ENCODE measurements around the gene RNF8.
A peak's percentile ranks its signal among the peaks of the same experiment; 100 is the strongest.

The RNF8 gene

DNA sequence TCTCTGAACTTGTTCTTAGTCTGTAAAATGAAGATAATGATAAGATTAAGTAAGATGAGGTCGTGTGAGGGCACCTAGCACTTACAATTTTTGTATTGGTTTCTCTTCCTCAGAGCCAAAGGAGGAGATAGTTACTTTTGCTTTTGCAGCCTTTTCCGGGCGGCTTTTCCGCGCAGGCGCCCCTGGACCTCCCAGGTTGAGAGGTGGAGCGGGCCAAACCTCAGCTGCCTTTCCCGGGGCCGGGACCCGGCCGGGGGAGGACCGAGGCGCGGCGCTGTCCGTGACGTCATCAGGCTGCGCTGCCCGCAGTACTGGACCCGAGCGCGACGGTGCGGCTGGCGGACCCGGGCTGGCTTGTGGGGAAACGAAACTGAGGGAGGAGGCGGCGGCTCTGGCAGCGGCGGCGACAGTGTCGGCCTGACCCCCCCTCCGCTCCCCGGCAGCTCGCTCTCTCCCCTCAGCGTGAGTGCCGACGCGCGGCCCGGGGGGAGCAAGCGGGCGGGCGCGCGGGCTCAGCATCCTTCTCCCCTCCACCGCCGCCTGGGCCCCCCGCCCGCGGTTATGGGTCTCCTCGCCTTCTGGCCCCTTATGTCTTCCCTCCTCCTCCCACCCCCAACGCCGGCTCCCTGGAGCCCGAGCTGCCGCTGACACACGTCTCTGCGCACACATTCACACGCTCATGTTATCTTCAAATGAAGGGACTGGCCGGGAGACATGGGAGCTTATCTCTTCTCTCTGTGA lies 79.3 kb downstream of the RNF8 start, which contains the start of gene CMTR1 (continued):
- TF ChIP-seq, protein P1, sequence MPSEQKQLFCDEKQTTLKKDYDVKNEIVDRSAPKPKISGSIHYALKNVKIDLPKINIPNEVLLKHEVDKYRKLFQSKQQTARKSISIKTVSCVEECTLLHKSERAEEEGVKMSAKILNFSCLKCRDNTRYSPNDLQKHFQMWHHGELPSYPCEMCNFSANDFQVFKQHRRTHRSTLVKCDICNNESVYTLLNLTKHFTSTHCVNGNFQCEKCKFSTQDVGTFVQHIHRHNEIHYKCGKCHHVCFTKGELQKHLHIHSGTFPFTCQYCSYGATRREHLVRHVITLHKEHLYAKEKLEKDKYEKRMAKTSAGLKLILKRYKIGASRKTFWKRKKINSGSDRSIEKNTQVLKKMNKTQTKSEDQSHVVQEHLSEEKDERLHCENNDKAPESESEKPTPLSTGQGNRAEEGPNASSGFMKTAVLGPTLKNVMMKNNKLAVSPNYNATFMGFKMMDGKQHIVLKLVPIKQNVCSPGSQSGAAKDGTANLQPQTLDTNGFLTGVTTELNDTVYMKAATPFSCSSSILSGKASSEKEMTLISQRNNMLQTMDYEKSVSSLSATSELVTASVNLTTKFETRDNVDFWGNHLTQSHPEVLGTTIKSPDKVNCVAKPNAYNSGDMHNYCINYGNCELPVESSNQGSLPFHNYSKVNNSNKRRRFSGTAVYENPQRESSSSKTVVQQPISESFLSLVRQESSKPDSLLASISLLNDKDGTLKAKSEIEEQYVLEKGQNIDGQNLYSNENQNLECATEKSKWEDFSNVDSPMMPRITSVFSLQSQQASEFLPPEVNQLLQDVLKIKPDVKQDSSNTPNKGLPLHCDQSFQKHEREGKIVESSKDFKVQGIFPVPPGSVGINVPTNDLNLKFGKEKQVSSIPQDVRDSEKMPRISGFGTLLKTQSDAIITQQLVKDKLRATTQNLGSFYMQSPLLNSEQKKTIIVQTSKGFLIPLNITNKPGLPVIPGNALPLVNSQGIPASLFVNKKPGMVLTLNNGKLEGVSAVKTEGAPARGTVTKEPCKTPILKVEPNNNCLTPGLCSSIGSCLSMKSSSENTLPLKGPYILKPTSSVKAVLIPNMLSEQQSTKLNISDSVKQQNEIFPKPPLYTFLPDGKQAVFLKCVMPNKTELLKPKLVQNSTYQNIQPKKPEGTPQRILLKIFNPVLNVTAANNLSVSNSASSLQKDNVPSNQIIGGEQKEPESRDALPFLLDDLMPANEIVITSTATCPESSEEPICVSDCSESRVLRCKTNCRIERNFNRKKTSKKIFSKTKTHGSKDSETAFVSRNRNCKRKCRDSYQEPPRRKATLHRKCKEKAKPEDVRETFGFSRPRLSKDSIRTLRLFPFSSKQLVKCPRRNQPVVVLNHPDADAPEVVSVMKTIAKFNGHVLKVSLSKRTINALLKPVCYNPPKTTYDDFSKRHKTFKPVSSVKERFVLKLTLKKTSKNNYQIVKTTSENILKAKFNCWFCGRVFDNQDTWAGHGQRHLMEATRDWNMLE (tag by site-specific recombination; conservative IDR thresholded peaks at IDR 0.05; ENCODE audit: low read depth): no peak
- no peak for TF ChIP-seq ZNF623 (tag by site-specific recombination; IDR thresholded peaks at IDR 0.05)
- TF ChIP-seq KLF1 (tag by site-specific recombination; IDR thresholded peaks at IDR 0.05): no peak; the same call in 1 of the 2 replicates
- TF ChIP-seq SP2 (tag by site-specific recombination; IDR thresholded peaks at IDR 0.05): peak; percentile 66
- peak; percentile 47; the same call in 1 of the 2 replicates for TF ChIP-seq YY1 (tag by site-specific recombination; IDR thresholded peaks at IDR 0.05)
- no peak for TF ChIP-seq FEZF1 (tag by site-specific recombination; IDR thresholded peaks at IDR 0.05)
- no peak for TF ChIP-seq ZNF776 (tag by site-specific recombination; IDR thresholded peaks at IDR 0.05; ENCODE audit: borderline replicate concordance)
- no peak for TF ChIP-seq GFI1B (tag by site-specific recombination; IDR thresholded peaks at IDR 0.05)
- TF ChIP-seq HOXA7 (CRISPR knock-in tag; IDR thresholded peaks at IDR 0.05; ENCODE audit: borderline replicate concordance): no peak
- no peak for TF ChIP-seq ZNF664 (tag by site-specific recombination; IDR thresholded peaks at IDR 0.05)
- no peak for TF ChIP-seq ZNF521 (tag by site-specific recombination; IDR thresholded peaks at IDR 0.05)
- TF ChIP-seq, protein P2, sequence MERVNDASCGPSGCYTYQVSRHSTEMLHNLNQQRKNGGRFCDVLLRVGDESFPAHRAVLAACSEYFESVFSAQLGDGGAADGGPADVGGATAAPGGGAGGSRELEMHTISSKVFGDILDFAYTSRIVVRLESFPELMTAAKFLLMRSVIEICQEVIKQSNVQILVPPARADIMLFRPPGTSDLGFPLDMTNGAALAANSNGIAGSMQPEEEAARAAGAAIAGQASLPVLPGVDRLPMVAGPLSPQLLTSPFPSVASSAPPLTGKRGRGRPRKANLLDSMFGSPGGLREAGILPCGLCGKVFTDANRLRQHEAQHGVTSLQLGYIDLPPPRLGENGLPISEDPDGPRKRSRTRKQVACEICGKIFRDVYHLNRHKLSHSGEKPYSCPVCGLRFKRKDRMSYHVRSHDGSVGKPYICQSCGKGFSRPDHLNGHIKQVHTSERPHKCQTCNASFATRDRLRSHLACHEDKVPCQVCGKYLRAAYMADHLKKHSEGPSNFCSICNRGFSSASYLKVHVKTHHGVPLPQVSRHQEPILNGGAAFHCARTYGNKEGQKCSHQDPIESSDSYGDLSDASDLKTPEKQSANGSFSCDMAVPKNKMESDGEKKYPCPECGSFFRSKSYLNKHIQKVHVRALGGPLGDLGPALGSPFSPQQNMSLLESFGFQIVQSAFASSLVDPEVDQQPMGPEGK (tag by site-specific recombination; IDR thresholded peaks at IDR 0.05): peak; percentile 88
- TF ChIP-seq ZNF843 (tag by site-specific recombination; IDR thresholded peaks at IDR 0.05): 0 out of 2 replicates have a peak, but pooled peaks have one; percentile 11
- TF ChIP-seq HOXD13 (CRISPR knock-in tag; IDR thresholded peaks at IDR 0.05; ENCODE audit: borderline replicate concordance): no peak
- TF ChIP-seq ZNF341 (tag by site-specific recombination; IDR thresholded peaks at IDR 0.05; ENCODE audit: low read depth): peak; percentile 41; the same call in 1 of the 2 replicates
- peak; percentile 87 for TF ChIP-seq ZNF600 (tag by site-specific recombination; IDR thresholded peaks at IDR 0.05)
- no peak for TF ChIP-seq ZNF544 (tag by site-specific recombination; IDR thresholded peaks at IDR 0.05)
- peak; percentile 58 for TF ChIP-seq SP3 (tag by site-specific recombination; IDR thresholded peaks at IDR 0.05)
- TF ChIP-seq ZNF174 (tag by site-specific recombination; IDR thresholded peaks at IDR 0.05): no peak
- TF ChIP-seq ZNF394 (tag by site-specific recombination; IDR thresholded peaks at IDR 0.05; ENCODE audit: borderline replicate concordance): peak; percentile 17; the same call in 1 of the 2 replicates
- no peak for TF ChIP-seq ZNF132 (tag by site-specific recombination; IDR thresholded peaks at IDR 0.05; ENCODE audit: borderline replicate concordance)
- no peak for TF ChIP-seq ZNF138 (tag by site-specific recombination; IDR thresholded peaks at IDR 0.05; ENCODE audit: borderline replicate concordance)
- no peak for TF ChIP-seq SALL2 (tag by site-specific recombination; IDR thresholded peaks at IDR 0.05; ENCODE audit: borderline replicate concordance)
- peak; percentile 32; the same call in 1 of the 2 replicates for TF ChIP-seq ZNF792 (tag by site-specific recombination; IDR thresholded peaks at IDR 0.05)
- TF ChIP-seq, protein P3, sequence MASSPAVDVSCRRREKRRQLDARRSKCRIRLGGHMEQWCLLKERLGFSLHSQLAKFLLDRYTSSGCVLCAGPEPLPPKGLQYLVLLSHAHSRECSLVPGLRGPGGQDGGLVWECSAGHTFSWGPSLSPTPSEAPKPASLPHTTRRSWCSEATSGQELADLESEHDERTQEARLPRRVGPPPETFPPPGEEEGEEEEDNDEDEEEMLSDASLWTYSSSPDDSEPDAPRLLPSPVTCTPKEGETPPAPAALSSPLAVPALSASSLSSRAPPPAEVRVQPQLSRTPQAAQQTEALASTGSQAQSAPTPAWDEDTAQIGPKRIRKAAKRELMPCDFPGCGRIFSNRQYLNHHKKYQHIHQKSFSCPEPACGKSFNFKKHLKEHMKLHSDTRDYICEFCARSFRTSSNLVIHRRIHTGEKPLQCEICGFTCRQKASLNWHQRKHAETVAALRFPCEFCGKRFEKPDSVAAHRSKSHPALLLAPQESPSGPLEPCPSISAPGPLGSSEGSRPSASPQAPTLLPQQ (tag by site-specific recombination; IDR thresholded peaks at IDR 0.05): peak; percentile 92
- peak; percentile 85 for TF ChIP-seq ZBTB48 (tag by site-specific recombination; IDR thresholded peaks at IDR 0.05)
- TF ChIP-seq ZNF747 (tag by site-specific recombination; IDR thresholded peaks at IDR 0.05): no peak
- no peak for TF ChIP-seq ZNF140 (tag by site-specific recombination; IDR thresholded peaks at IDR 0.05)
- TF ChIP-seq ZNF133 (tag by site-specific recombination; IDR thresholded peaks at IDR 0.05): no peak
- TF ChIP-seq, protein P4, sequence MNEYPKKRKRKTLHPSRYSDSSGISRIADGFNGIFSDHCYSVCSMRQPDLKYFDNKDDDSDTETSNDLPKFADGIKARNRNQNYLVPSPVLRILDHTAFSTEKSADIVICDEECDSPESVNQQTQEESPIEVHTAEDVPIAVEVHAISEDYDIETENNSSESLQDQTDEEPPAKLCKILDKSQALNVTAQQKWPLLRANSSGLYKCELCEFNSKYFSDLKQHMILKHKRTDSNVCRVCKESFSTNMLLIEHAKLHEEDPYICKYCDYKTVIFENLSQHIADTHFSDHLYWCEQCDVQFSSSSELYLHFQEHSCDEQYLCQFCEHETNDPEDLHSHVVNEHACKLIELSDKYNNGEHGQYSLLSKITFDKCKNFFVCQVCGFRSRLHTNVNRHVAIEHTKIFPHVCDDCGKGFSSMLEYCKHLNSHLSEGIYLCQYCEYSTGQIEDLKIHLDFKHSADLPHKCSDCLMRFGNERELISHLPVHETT (tag by site-specific recombination; IDR thresholded peaks at IDR 0.05): no peak
- no peak for TF ChIP-seq ZNF530 (tag by site-specific recombination; IDR thresholded peaks at IDR 0.05; ENCODE audit: low read depth)

Measured in HEK293 (cell line).